GM23338 (cell line): Measurements from ENCODE around the gene NAA11. TPM values are rescaled to one million over a fixed set of nuclear protein-coding genes. Genes with fewer than 3 reads are reported as not detected.

Experiments
- ATAC-seq: fragments of 200-7000 bp; cut with Tn5 transposase; 3 replicates; pipeline ENCODE4 v1.9.1; 2020
- DNase-seq: peaks from one replicate; pipeline ENCODE4 v3.0.0-alpha.2; 2015; ENCODE audit warnings: low spot score
- H2AFZ ChIP-seq: fragments of 200-600 bp; sonication (generic); 2 replicates; pipeline ENCODE4 v1.8.0; 2016; ENCODE audit warnings: antibody characterized with exemption, mild to moderate bottlenecking, moderate library complexity
- H3F3A ChIP-seq: fragments of 200-600 bp; sonication (generic); replicated peaks from 2 replicates; pipeline ENCODE4 v1.8.0; 2017; ENCODE audit warnings: antibody characterized with exemption, mixed run types, low read depth
- H3K27ac ChIP-seq: fragments of 200-600 bp; sonication (generic); 2 replicates; pipeline ENCODE4 v1.6.1; 2016; ENCODE audit warnings: low read depth
- H3K27me3 ChIP-seq: fragments of 200-600 bp; sonication (generic); 2 replicates; pipeline ENCODE4 v1.8.0; 2016; ENCODE audit warnings: mild to moderate bottlenecking, mixed run types, moderate library complexity; ENCODE audit not compliant: insufficient read depth
- H3K36me3 ChIP-seq: fragments of 200-600 bp; sonication (generic); 2 replicates; pipeline ENCODE4 v1.8.0; 2016; ENCODE audit warnings: mild to moderate bottlenecking; ENCODE audit not compliant: insufficient read depth
- H3K4me1 ChIP-seq: fragments of 200-600 bp; sonication (generic); 2 replicates; pipeline ENCODE4 v1.8.0; 2016; ENCODE audit warnings: mild to moderate bottlenecking, moderate library complexity; ENCODE audit not compliant: insufficient read depth
- H3K4me2 ChIP-seq: fragments of 200-600 bp; sonication (generic); 2 replicates; pipeline ENCODE4 v1.7.1; 2017; ENCODE audit warnings: mixed run types
- H3K4me3 ChIP-seq: fragments of 200-600 bp; sonication (generic); 2 replicates; pipeline ENCODE4 v1.6.1; 2016; ENCODE audit warnings: mixed run types
- H3K79me2 ChIP-seq: fragments of 200-600 bp; sonication (generic); replicated peaks from 2 replicates; pipeline ENCODE4 v1.8.0; 2017; ENCODE audit warnings: mild to moderate bottlenecking; ENCODE audit not compliant: insufficient read depth
- H3K9me2 ChIP-seq: fragments of 200-600 bp; sonication (generic); 2 replicates; pipeline ENCODE4 v1.8.0; 2017; ENCODE audit not compliant: insufficient read depth
- H4K20me1 ChIP-seq: fragments of 200-600 bp; sonication (generic); replicated peaks from 2 replicates; pipeline ENCODE4 v1.8.0; 2017; ENCODE audit warnings: mild to moderate bottlenecking; ENCODE audit not compliant: insufficient read depth
- H3K27ac Mint-ChIP-seq: 2 replicates; pipeline ENCODE4 v1.8.0; 2020; ENCODE audit warnings: inconsistent platforms, mild to moderate bottlenecking, moderate library complexity, mixed read lengths
- H3K27me3 Mint-ChIP-seq: 3 replicates; pipeline ENCODE4 v1.8.0; 2022; ENCODE audit warnings: low read depth, mild to moderate bottlenecking, moderate library complexity, mixed read lengths, inconsistent platforms; ENCODE audit not compliant: insufficient read depth, poor library complexity
- H3K36me3 Mint-ChIP-seq: 3 replicates; pipeline ENCODE4 v1.8.0; 2021; ENCODE audit warnings: low read depth, mild to moderate bottlenecking, inconsistent platforms, moderate library complexity, mixed read lengths
- H3K4me1 Mint-ChIP-seq: 3 replicates; pipeline ENCODE4 v1.8.0; 2020; ENCODE audit warnings: mild to moderate bottlenecking, inconsistent platforms, mixed read lengths
- H3K4me3 Mint-ChIP-seq: 3 replicates; pipeline ENCODE4 v1.8.0; 2021; ENCODE audit warnings: moderate library complexity, mild to moderate bottlenecking, inconsistent platforms, mixed read lengths
- H3K9me3 Mint-ChIP-seq: 3 replicates; pipeline ENCODE4 v1.8.0; 2020; ENCODE audit warnings: moderate library complexity, mild to moderate bottlenecking, inconsistent platforms, mixed read lengths
- CREB1 ChIP-seq: fragments of 250-450 bp; sonication (Bioruptor Pico); IDR thresholded peaks from 2 replicates; pipeline ENCODE4 v1.5.0; 2020; ENCODE audit warnings: low read depth, mild to moderate bottlenecking, moderate library complexity
- CTCF ChIP-seq, 2 experiments: fragments of 200-600 bp in 1 of 2; sonication (generic) in 1 of 2; conservative IDR thresholded peaks; 2 replicates each; pipeline versions ENCODE4 v1.5.1 to v1.6.1; 2016 to 2017; ENCODE audit warnings: antibody characterized with exemption in 2 of 2, low read depth in 2 of 2, mild to moderate bottlenecking in 2 of 2, moderate library complexity in 1 of 2
- EZH2 ChIP-seq: fragments of 200-600 bp; sonication (generic); IDR thresholded peaks from one replicate; pipeline ENCODE4 v1.8.0; 2017; ENCODE audit warnings: antibody characterized with exemption, mild to moderate bottlenecking, low read depth; ENCODE audit not compliant: unreplicated experiment
- EZH2phosphoT487 ChIP-seq: fragments of 200-600 bp; sonication (generic); IDR thresholded peaks from one replicate; pipeline ENCODE4 v1.8.1; 2018; ENCODE audit warnings: antibody characterized with exemption; ENCODE audit not compliant: unreplicated experiment
- NANOG ChIP-seq: IDR thresholded peaks from 2 replicates; pipeline ENCODE4 v1.6.1; 2016; ENCODE audit warnings: antibody characterized with exemption, borderline replicate concordance
- STAT1 ChIP-seq: IDR thresholded peaks from one replicate; pipeline ENCODE4 v1.6.1; 2016; ENCODE audit warnings: antibody characterized with exemption; ENCODE audit not compliant: unreplicated experiment
- ZNF114 ChIP-seq: fragments of 250-450 bp; sonication (Bioruptor Pico); IDR thresholded peaks from 2 replicates; pipeline ENCODE4 v1.5.0; 2020; ENCODE audit warnings: mild to moderate bottlenecking, moderate library complexity
- ZNF331 ChIP-seq: fragments of 250-450 bp; sonication (Bioruptor Pico); IDR thresholded peaks from 2 replicates; pipeline ENCODE4 v1.5.0; 2020; ENCODE audit warnings: low read depth, mild to moderate bottlenecking, moderate library complexity
- polyA plus RNA-seq: library from polyadenylated mRNA; unstranded; fragments of >200 nt; fragmentation: Nextera tagmentation; extraction: Ambion mirVana; gene quantifications from 2 replicates; pipeline ENCODE4 v1.2.1, GENCODE V29; 2016
- total RNA-seq: library from RNA; depleted of rRNA; stranded (reverse); fragments of >200 nt; shearing (Covaris generic); gene quantifications from 2 replicates; pipeline ENCODE4 v1.2.3, GENCODE V29; 2014
- TF ChIP-seq, protein P1 (sequence below): IDR thresholded peaks from 2 replicates; pipeline ENCODE4 v1.6.1; 2016; ENCODE audit warnings: antibody characterized with exemption
- TF ChIP-seq, protein P2 (sequence below): IDR thresholded peaks from one replicate; pipeline ENCODE4 v1.6.1; 2018; ENCODE audit warnings: antibody characterized with exemption; ENCODE audit not compliant: unreplicated experiment

Gene NAA11
- total and polyA plus RNA-seq, 2 experiments from 2014 or later, result not detected

GRCh38 chr4:79366422-79366821, 40.6 kb upstream of the NAA11 start (continued):
- TF ChIP-seq EZH2 (no peak), ZNF114 (no peak), STAT1 (no peak), CTCF (conservative IDR thresholded peaks at IDR 0.05; ENCODE audit: low read depth in 2 of 2) (no peak), NANOG (no peak)
- TF ChIP-seq, protein P1, sequence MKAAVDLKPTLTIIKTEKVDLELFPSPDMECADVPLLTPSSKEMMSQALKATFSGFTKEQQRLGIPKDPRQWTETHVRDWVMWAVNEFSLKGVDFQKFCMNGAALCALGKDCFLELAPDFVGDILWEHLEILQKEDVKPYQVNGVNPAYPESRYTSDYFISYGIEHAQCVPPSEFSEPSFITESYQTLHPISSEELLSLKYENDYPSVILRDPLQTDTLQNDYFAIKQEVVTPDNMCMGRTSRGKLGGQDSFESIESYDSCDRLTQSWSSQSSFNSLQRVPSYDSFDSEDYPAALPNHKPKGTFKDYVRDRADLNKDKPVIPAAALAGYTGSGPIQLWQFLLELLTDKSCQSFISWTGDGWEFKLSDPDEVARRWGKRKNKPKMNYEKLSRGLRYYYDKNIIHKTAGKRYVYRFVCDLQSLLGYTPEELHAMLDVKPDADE, result no peak
- TF ChIP-seq, protein P2, sequence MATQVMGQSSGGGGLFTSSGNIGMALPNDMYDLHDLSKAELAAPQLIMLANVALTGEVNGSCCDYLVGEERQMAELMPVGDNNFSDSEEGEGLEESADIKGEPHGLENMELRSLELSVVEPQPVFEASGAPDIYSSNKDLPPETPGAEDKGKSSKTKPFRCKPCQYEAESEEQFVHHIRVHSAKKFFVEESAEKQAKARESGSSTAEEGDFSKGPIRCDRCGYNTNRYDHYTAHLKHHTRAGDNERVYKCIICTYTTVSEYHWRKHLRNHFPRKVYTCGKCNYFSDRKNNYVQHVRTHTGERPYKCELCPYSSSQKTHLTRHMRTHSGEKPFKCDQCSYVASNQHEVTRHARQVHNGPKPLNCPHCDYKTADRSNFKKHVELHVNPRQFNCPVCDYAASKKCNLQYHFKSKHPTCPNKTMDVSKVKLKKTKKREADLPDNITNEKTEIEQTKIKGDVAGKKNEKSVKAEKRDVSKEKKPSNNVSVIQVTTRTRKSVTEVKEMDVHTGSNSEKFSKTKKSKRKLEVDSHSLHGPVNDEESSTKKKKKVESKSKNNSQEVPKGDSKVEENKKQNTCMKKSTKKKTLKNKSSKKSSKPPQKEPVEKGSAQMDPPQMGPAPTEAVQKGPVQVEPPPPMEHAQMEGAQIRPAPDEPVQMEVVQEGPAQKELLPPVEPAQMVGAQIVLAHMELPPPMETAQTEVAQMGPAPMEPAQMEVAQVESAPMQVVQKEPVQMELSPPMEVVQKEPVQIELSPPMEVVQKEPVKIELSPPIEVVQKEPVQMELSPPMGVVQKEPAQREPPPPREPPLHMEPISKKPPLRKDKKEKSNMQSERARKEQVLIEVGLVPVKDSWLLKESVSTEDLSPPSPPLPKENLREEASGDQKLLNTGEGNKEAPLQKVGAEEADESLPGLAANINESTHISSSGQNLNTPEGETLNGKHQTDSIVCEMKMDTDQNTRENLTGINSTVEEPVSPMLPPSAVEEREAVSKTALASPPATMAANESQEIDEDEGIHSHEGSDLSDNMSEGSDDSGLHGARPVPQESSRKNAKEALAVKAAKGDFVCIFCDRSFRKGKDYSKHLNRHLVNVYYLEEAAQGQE, result no peak

GRCh38 chr4:79364061-79364460, 38.2 kb upstream of the NAA11 start:
- Mint-ChIP-seq H3K27ac (no peak overlapping the region), H3K4me1 (no peaks in the 10 kb centered on the region; the same call in 2 of the 3 replicates), H3K36me3 (no peaks in the 10 kb centered on the region), H3K9me3 (no peaks in the 10 kb centered on the region), H3K4me3 (no peak overlapping the region), H3K27me3 (no peaks in the 10 kb centered on the region)
- Histone ChIP-seq H3K4me2 (no peak overlapping the region), H3K79me2 (no peaks in the 10 kb centered on the region), H4K20me1 (no peaks in the 10 kb centered on the region), H2AFZ (no peak overlapping the region), H3K9me2 (no peaks in the 10 kb centered on the region), H3K4me1 (no peaks in the 10 kb centered on the region), H3K27ac (no peak overlapping the region), H3K27me3 (no peaks in the 10 kb centered on the region), H3F3A (no peaks in the 10 kb centered on the region), H3K4me3 (no peak overlapping the region), H3K36me3 (no peaks in the 10 kb centered on the region)
- ATAC-seq (no peak), DNase-seq (no peak)
- TF ChIP-seq EZH2phosphoT487 (no peak), CTCF (conservative IDR thresholded peaks at IDR 0.05; ENCODE audit: low read depth in 2 of 2) (no peak), CREB1 (CRISPR knock-in tag) (no peak), STAT1 (no peak), ZNF331 (no peak), EZH2 (no peak)
